Measurements from ENCODE around the gene HPCAL1.

DNA sequence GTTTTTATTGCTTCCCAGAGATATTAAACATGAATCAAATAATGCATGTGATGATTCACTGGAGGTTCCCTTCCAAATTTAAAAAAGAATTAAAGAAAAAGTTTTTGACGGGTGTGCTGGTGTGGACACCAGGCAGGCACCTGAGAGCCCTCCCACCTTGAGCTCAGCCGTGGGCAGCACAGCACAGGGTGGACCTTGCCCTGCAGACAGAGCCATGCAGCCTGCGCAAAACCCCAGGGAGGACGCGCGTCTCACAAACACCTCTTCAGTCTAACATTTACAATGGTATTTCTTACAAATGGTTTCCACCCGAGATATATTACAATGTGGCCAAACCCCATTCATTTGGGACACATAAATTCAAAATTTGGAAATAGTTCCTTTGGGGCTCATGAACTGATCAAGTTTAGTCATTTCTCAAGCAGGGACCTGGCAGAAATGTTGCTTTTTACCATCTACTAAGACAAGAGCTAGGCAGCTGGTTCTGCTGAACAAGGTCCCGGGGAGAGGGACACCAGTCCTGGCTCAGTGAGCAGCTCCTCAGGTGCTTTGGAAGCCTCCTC lies 100.0 kb downstream of the HPCAL1 start:
- TF ChIP-seq, protein P1, sequence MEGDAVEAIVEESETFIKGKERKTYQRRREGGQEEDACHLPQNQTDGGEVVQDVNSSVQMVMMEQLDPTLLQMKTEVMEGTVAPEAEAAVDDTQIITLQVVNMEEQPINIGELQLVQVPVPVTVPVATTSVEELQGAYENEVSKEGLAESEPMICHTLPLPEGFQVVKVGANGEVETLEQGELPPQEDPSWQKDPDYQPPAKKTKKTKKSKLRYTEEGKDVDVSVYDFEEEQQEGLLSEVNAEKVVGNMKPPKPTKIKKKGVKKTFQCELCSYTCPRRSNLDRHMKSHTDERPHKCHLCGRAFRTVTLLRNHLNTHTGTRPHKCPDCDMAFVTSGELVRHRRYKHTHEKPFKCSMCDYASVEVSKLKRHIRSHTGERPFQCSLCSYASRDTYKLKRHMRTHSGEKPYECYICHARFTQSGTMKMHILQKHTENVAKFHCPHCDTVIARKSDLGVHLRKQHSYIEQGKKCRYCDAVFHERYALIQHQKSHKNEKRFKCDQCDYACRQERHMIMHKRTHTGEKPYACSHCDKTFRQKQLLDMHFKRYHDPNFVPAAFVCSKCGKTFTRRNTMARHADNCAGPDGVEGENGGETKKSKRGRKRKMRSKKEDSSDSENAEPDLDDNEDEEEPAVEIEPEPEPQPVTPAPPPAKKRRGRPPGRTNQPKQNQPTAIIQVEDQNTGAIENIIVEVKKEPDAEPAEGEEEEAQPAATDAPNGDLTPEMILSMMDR (IDR thresholded peaks at IDR 0.05) = no peak
- TF ChIP-seq POLR2A (IDR thresholded peaks at IDR 0.05) = no peak

Data from right lobe of liver (tissue), 4 donors.